ENCODE data around the gene ZNF865.

DNA sequence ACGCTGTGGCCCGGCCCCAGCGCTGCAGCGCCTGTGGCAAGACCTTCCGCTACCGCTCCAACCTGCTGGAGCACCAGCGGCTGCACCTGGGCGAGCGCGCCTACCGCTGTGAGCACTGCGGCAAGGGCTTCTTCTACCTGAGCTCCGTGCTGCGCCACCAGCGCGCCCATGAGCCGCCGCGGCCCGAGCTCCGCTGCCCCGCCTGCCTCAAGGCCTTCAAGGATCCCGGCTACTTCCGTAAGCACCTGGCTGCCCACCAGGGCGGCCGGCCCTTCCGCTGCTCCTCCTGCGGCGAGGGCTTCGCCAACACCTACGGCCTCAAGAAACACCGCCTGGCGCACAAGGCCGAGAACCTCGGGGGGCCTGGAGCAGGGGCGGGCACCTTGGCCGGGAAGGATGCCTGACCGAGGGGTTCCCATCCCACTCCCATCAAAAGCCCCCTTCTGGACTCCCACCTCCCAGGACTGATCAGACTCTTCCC, 11.0 kb downstream of the ZNF865 start:
- TF ChIP-seq, protein P1, sequence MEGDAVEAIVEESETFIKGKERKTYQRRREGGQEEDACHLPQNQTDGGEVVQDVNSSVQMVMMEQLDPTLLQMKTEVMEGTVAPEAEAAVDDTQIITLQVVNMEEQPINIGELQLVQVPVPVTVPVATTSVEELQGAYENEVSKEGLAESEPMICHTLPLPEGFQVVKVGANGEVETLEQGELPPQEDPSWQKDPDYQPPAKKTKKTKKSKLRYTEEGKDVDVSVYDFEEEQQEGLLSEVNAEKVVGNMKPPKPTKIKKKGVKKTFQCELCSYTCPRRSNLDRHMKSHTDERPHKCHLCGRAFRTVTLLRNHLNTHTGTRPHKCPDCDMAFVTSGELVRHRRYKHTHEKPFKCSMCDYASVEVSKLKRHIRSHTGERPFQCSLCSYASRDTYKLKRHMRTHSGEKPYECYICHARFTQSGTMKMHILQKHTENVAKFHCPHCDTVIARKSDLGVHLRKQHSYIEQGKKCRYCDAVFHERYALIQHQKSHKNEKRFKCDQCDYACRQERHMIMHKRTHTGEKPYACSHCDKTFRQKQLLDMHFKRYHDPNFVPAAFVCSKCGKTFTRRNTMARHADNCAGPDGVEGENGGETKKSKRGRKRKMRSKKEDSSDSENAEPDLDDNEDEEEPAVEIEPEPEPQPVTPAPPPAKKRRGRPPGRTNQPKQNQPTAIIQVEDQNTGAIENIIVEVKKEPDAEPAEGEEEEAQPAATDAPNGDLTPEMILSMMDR (conservative IDR thresholded peaks at IDR 0.05; ENCODE audit: low read length): no peak
- no peak for TF ChIP-seq EZH2phosphoT487 (IDR thresholded peaks at IDR 0.05; ENCODE audit: borderline replicate concordance, low read depth, low read length)

Measured in OCI-LY7 (cell line).